GM23338 (cell line): ENCODE data around the gene SFTPB. TPM values are rescaled to one million over a fixed set of nuclear protein-coding genes. Genes with fewer than 3 reads are reported as not detected.

Experiments
- ATAC-seq: fragments of 200-7000 bp; cut with Tn5 transposase; 3 replicates; pipeline ENCODE4 v1.9.1; 2020
- DNase-seq: peaks from one replicate; pipeline ENCODE4 v3.0.0-alpha.2; 2015; ENCODE audit warnings: low spot score
- H2AFZ ChIP-seq: fragments of 200-600 bp; sonication (generic); 2 replicates; pipeline ENCODE4 v1.8.0; 2016; ENCODE audit warnings: antibody characterized with exemption, mild to moderate bottlenecking, moderate library complexity
- H3F3A ChIP-seq: fragments of 200-600 bp; sonication (generic); replicated peaks from 2 replicates; pipeline ENCODE4 v1.8.0; 2017; ENCODE audit warnings: antibody characterized with exemption, mixed run types, low read depth
- H3K27ac ChIP-seq: fragments of 200-600 bp; sonication (generic); 2 replicates; pipeline ENCODE4 v1.6.1; 2016; ENCODE audit warnings: low read depth
- H3K27me3 ChIP-seq: fragments of 200-600 bp; sonication (generic); 2 replicates; pipeline ENCODE4 v1.8.0; 2016; ENCODE audit warnings: mild to moderate bottlenecking, mixed run types, moderate library complexity; ENCODE audit not compliant: insufficient read depth
- H3K36me3 ChIP-seq: fragments of 200-600 bp; sonication (generic); 2 replicates; pipeline ENCODE4 v1.8.0; 2016; ENCODE audit warnings: mild to moderate bottlenecking; ENCODE audit not compliant: insufficient read depth
- H3K4me1 ChIP-seq: fragments of 200-600 bp; sonication (generic); 2 replicates; pipeline ENCODE4 v1.8.0; 2016; ENCODE audit warnings: mild to moderate bottlenecking, moderate library complexity; ENCODE audit not compliant: insufficient read depth
- H3K4me2 ChIP-seq: fragments of 200-600 bp; sonication (generic); 2 replicates; pipeline ENCODE4 v1.7.1; 2017; ENCODE audit warnings: mixed run types
- H3K4me3 ChIP-seq: fragments of 200-600 bp; sonication (generic); 2 replicates; pipeline ENCODE4 v1.6.1; 2016; ENCODE audit warnings: mixed run types
- H3K79me2 ChIP-seq: fragments of 200-600 bp; sonication (generic); replicated peaks from 2 replicates; pipeline ENCODE4 v1.8.0; 2017; ENCODE audit warnings: mild to moderate bottlenecking; ENCODE audit not compliant: insufficient read depth
- H3K9me2 ChIP-seq: fragments of 200-600 bp; sonication (generic); 2 replicates; pipeline ENCODE4 v1.8.0; 2017; ENCODE audit not compliant: insufficient read depth
- H4K20me1 ChIP-seq: fragments of 200-600 bp; sonication (generic); replicated peaks from 2 replicates; pipeline ENCODE4 v1.8.0; 2017; ENCODE audit warnings: mild to moderate bottlenecking; ENCODE audit not compliant: insufficient read depth
- H3K27ac Mint-ChIP-seq: 2 replicates; pipeline ENCODE4 v1.8.0; 2020; ENCODE audit warnings: inconsistent platforms, mild to moderate bottlenecking, moderate library complexity, mixed read lengths
- H3K27me3 Mint-ChIP-seq: 3 replicates; pipeline ENCODE4 v1.8.0; 2022; ENCODE audit warnings: low read depth, mild to moderate bottlenecking, moderate library complexity, mixed read lengths, inconsistent platforms; ENCODE audit not compliant: insufficient read depth, poor library complexity
- H3K36me3 Mint-ChIP-seq: 3 replicates; pipeline ENCODE4 v1.8.0; 2021; ENCODE audit warnings: low read depth, mild to moderate bottlenecking, inconsistent platforms, moderate library complexity, mixed read lengths
- H3K4me1 Mint-ChIP-seq: 3 replicates; pipeline ENCODE4 v1.8.0; 2020; ENCODE audit warnings: mild to moderate bottlenecking, inconsistent platforms, mixed read lengths
- H3K4me3 Mint-ChIP-seq: 3 replicates; pipeline ENCODE4 v1.8.0; 2021; ENCODE audit warnings: moderate library complexity, mild to moderate bottlenecking, inconsistent platforms, mixed read lengths
- H3K9me3 Mint-ChIP-seq: 3 replicates; pipeline ENCODE4 v1.8.0; 2020; ENCODE audit warnings: moderate library complexity, mild to moderate bottlenecking, inconsistent platforms, mixed read lengths
- CREB1 ChIP-seq: fragments of 250-450 bp; sonication (Bioruptor Pico); IDR thresholded peaks from 2 replicates; pipeline ENCODE4 v1.5.0; 2020; ENCODE audit warnings: low read depth, mild to moderate bottlenecking, moderate library complexity
- CTCF ChIP-seq, 2 experiments: fragments of 200-600 bp in 1 of 2; sonication (generic) in 1 of 2; conservative IDR thresholded peaks; 2 replicates each; pipeline versions ENCODE4 v1.5.1 to v1.6.1; 2016 to 2017; ENCODE audit warnings: antibody characterized with exemption in 2 of 2, low read depth in 2 of 2, mild to moderate bottlenecking in 2 of 2, moderate library complexity in 1 of 2
- ETS1 ChIP-seq: IDR thresholded peaks from 2 replicates; pipeline ENCODE4 v1.6.1; 2016; ENCODE audit warnings: antibody characterized with exemption
- EZH2 ChIP-seq: fragments of 200-600 bp; sonication (generic); IDR thresholded peaks from one replicate; pipeline ENCODE4 v1.8.0; 2017; ENCODE audit warnings: antibody characterized with exemption, mild to moderate bottlenecking, low read depth; ENCODE audit not compliant: unreplicated experiment
- EZH2phosphoT487 ChIP-seq: fragments of 200-600 bp; sonication (generic); IDR thresholded peaks from one replicate; pipeline ENCODE4 v1.8.1; 2018; ENCODE audit warnings: antibody characterized with exemption; ENCODE audit not compliant: unreplicated experiment
- JUNB ChIP-seq: IDR thresholded peaks from one replicate; pipeline ENCODE4 v1.6.1; 2016; ENCODE audit warnings: antibody characterized with exemption; ENCODE audit not compliant: unreplicated experiment
- NANOG ChIP-seq: IDR thresholded peaks from 2 replicates; pipeline ENCODE4 v1.6.1; 2016; ENCODE audit warnings: antibody characterized with exemption, borderline replicate concordance
- POLR2AphosphoS5 ChIP-seq: IDR thresholded peaks from 2 replicates; pipeline ENCODE4 v1.6.1; 2016; ENCODE audit warnings: antibody characterized with exemption, low read depth
- STAT1 ChIP-seq: IDR thresholded peaks from one replicate; pipeline ENCODE4 v1.6.1; 2016; ENCODE audit warnings: antibody characterized with exemption; ENCODE audit not compliant: unreplicated experiment
- ZNF114 ChIP-seq: fragments of 250-450 bp; sonication (Bioruptor Pico); IDR thresholded peaks from 2 replicates; pipeline ENCODE4 v1.5.0; 2020; ENCODE audit warnings: mild to moderate bottlenecking, moderate library complexity
- ZNF331 ChIP-seq: fragments of 250-450 bp; sonication (Bioruptor Pico); IDR thresholded peaks from 2 replicates; pipeline ENCODE4 v1.5.0; 2020; ENCODE audit warnings: low read depth, mild to moderate bottlenecking, moderate library complexity
- ZNF462 ChIP-seq: fragments of 250-450 bp; sonication (Bioruptor Pico); IDR thresholded peaks from 2 replicates; pipeline ENCODE4 v1.5.0; 2020; ENCODE audit warnings: mild to moderate bottlenecking, moderate library complexity
- polyA plus RNA-seq: library from polyadenylated mRNA; unstranded; fragments of >200 nt; fragmentation: Nextera tagmentation; extraction: Ambion mirVana; gene quantifications from 2 replicates; pipeline ENCODE4 v1.2.1, GENCODE V29; 2016
- total RNA-seq: library from RNA; depleted of rRNA; stranded (reverse); fragments of >200 nt; shearing (Covaris generic); gene quantifications from 2 replicates; pipeline ENCODE4 v1.2.3, GENCODE V29; 2014
- TF ChIP-seq, protein P1 (sequence below): IDR thresholded peaks from one replicate; pipeline ENCODE4 v1.6.1; 2018; ENCODE audit warnings: antibody characterized with exemption; ENCODE audit not compliant: unreplicated experiment

The SFTPB gene
- total and polyA plus RNA-seq, 2 experiments from 2014 or later, result 0.06 TPM; not detected in 1

- H3K27me3 Mint-ChIP-seq, result peaks cover 2% of the 10 kb centered on the region
- TF ChIP-seq NANOG (no peak), CREB1 (no peak), EZH2phosphoT487 (no peak), STAT1 (no peak), CTCF (conservative IDR thresholded peaks at IDR 0.05; ENCODE audit: low read depth in 2 of 2) (no peak), POLR2AphosphoS5 (no peak), ZNF114 (CRISPR knock-in tag) (no peak), ZNF331 (CRISPR knock-in tag) (no peak), JUNB (no peak), ETS1 (no peak), EZH2 (no peak), ZNF462 (CRISPR knock-in tag) (no peak)
- TF ChIP-seq, protein P1, sequence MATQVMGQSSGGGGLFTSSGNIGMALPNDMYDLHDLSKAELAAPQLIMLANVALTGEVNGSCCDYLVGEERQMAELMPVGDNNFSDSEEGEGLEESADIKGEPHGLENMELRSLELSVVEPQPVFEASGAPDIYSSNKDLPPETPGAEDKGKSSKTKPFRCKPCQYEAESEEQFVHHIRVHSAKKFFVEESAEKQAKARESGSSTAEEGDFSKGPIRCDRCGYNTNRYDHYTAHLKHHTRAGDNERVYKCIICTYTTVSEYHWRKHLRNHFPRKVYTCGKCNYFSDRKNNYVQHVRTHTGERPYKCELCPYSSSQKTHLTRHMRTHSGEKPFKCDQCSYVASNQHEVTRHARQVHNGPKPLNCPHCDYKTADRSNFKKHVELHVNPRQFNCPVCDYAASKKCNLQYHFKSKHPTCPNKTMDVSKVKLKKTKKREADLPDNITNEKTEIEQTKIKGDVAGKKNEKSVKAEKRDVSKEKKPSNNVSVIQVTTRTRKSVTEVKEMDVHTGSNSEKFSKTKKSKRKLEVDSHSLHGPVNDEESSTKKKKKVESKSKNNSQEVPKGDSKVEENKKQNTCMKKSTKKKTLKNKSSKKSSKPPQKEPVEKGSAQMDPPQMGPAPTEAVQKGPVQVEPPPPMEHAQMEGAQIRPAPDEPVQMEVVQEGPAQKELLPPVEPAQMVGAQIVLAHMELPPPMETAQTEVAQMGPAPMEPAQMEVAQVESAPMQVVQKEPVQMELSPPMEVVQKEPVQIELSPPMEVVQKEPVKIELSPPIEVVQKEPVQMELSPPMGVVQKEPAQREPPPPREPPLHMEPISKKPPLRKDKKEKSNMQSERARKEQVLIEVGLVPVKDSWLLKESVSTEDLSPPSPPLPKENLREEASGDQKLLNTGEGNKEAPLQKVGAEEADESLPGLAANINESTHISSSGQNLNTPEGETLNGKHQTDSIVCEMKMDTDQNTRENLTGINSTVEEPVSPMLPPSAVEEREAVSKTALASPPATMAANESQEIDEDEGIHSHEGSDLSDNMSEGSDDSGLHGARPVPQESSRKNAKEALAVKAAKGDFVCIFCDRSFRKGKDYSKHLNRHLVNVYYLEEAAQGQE, result no peak
- no peak for ATAC-seq
Measured at GRCh38 chr2:85692039-85692645, 24.1 kb upstream of the SFTPB start.

More at GRCh38 chr2:85692039-85692645, 24.1 kb upstream of the SFTPB start:
- Histone ChIP-seq H3K4me3 (no peak overlapping the region), H3K79me2 (no peaks in the 10 kb centered on the region), H4K20me1 (no peaks in the 10 kb centered on the region), H3F3A (no peaks in the 10 kb centered on the region), H3K4me2 (no peak overlapping the region), H2AFZ (no peak overlapping the region), H3K27me3 (no peaks in the 10 kb centered on the region), H3K27ac (no peak overlapping the region), H3K9me2 (no peaks in the 10 kb centered on the region), H3K36me3 (no peaks in the 10 kb centered on the region), H3K4me1 (no peaks in the 10 kb centered on the region)
- DNase-seq, result no peak
- peaks cover 3% of the 10 kb centered on the region; the same call in 2 of the 3 replicates for H3K4me1 Mint-ChIP-seq
- H3K9me3 Mint-ChIP-seq, result no peaks in the 10 kb centered on the region; the same call in 2 of the 3 replicates
- no peak overlapping the region for H3K27ac Mint-ChIP-seq
- H3K36me3 Mint-ChIP-seq, result no peaks in the 10 kb centered on the region
- no peak overlapping the region for H3K4me3 Mint-ChIP-seq
